ENCODE measurements around the gene IL23R. TPM values are rescaled to one million over a fixed set of nuclear protein-coding genes. Genes with fewer than 3 reads are reported as not detected.

IL23R gene
- total and polyA plus RNA-seq, 2 of the 13 experiments (the other 11 are each of a cell fraction or from before 2014, with no cell fraction given), result not detected

DNA sequence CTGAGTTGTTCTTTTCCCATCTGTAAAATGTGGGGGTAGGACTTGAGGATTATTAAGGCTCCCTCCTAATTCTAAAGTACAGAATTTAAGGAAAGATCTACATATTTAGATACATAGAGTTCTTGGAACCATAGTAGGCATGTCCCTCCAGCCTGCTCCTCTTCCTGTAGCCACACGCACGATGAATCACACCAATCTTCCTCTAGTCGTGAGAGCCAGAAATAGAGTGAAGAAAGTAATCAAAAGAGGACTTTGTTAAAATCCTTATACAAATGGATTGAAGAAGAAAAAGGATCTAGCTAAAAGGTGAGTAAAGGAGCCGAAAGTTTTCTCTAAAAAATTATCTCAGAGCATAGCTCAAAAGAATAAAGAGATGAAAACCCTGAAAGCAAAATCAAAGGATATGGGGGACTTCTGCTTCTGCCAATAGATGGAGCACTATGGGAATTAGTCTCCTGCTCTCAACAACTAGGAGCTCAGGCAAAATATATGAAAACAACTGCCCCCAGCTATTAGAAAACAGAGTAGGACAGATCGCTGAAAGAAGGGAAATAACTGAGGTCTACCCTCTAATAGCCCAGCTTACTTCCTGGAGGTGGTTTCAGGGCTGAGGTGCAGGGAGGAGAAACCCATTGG lies 40.0 kb upstream of the IL23R start (continued):
- TF ChIP-seq SMARCC2 (IDR thresholded peaks at IDR 0.05), result no peak
- TF ChIP-seq ZMYM4 (CRISPR knock-in tag; IDR thresholded peaks at IDR 0.05), result no peak
- TF ChIP-seq ZNF180 (CRISPR knock-in tag; IDR thresholded peaks at IDR 0.05; ENCODE audit: borderline replicate concordance, low read depth), result no peak

- Histone ChIP-seq H3K4me1 (ENCODE audit: insufficient read depth, low read length) (peaks cover 7% of the 10 kb centered on the region; the same call in 1 of the 2 replicates), H3K36me3 (replicated peaks in 1 of 2; ENCODE audit: control insufficient read depth in 1 of 2, insufficient read depth in 2 of 2, low read length in 2 of 2) (no peaks in the 10 kb centered on the region), H3K9me3 (ENCODE audit: low read length) (no peaks in the 10 kb centered on the region), H3K79me2 (ENCODE audit: insufficient read depth, low read length) (no peaks in the 10 kb centered on the region), H3K9ac (ENCODE audit: insufficient read depth, low read depth, low read length) (no peak overlapping the region), H3K27me3 (ENCODE audit: control insufficient read depth in 1 of 2, insufficient read depth in 2 of 2, low read length in 2 of 2) (no peaks in the 10 kb centered on the region), H2AFZ (ENCODE audit: low read length) (no peak overlapping the region), H3K4me3 (replicated peaks in 1 of 3; ENCODE audit: insufficient read depth in 1 of 3, low read depth in 2 of 3, low read length in 3 of 3) (no peak overlapping the region), H4K20me1 (ENCODE audit: insufficient read depth, low read length) (no peaks in the 10 kb centered on the region), H3K4me2 (ENCODE audit: low read depth, low read length) (no peak overlapping the region), H3K27ac (ENCODE audit: extremely low read length, insufficient read depth, low read length) (no peak overlapping the region)
- intact Hi-C loops (cut with micrococcal nuclease; ENCODE audit: unreplicated experiment) (no loop called here), in situ Hi-C loops (cut with HindIII; ENCODE audit: extremely low pct_ligation_motif_present, low pct_unique_long_range_greater_than_20kb) (no loop called here)
- POLR2A ChIA-PET, result no interaction called here
- whole genome bisulfite sequencing (ENCODE audit: low lambda C conversion rate), result 2% methylated on average over 1 of the region's 1 CpG
- FAIRE-seq (no peak), DNase-seq (ENCODE audit: low spot score) (no peak), ATAC-seq (no peak)
- no TSS peak for BruUV-seq (replicated peaks)
- TF ChIP-seq ZNF101 (CRISPR knock-in tag; IDR thresholded peaks at IDR 0.05; ENCODE audit: borderline replicate concordance, low read depth) (no peak), ZNF335 (CRISPR knock-in tag; IDR thresholded peaks at IDR 0.05) (no peak), MTA3 (CRISPR knock-in tag; IDR thresholded peaks at IDR 0.05) (no peak), SMAD3 (CRISPR knock-in tag; IDR thresholded peaks at IDR 0.05) (no peak), CC2D1A (CRISPR knock-in tag; IDR thresholded peaks at IDR 0.05) (no peak), ZNF263 (CRISPR knock-in tag; IDR thresholded peaks at IDR 0.05) (no peak), ZSCAN20 (CRISPR knock-in tag; IDR thresholded peaks at IDR 0.05; ENCODE audit: borderline replicate concordance) (no peak), ZNF264 (CRISPR knock-in tag; IDR thresholded peaks at IDR 0.05) (no peak), ZNF446 (CRISPR knock-in tag; IDR thresholded peaks at IDR 0.05) (no peak), RELA (CRISPR knock-in tag; IDR thresholded peaks at IDR 0.05) (no peak), RBM22 (optimal IDR thresholded peaks at IDR 0.05; ENCODE audit: low read length) (no peak)
- TF ChIP-seq, protein P1, sequence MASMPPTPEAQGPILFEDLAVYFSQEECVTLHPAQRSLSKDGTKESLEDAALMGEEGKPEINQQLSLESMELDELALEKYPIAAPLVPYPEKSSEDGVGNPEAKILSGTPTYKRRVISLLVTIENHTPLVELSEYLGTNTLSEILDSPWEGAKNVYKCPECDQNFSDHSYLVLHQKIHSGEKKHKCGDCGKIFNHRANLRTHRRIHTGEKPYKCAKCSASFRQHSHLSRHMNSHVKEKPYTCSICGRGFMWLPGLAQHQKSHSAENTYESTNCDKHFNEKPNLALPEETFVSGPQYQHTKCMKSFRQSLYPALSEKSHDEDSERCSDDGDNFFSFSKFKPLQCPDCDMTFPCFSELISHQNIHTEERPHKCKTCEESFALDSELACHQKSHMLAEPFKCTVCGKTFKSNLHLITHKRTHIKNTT (CRISPR knock-in tag; IDR thresholded peaks at IDR 0.05), result no peak
- CTCF ChIA-PET (ENCODE audit: low intra/inter-chr PET ratio, low total read pairs), result no interaction called here
These were observed 39.3 kb upstream of the IL23R start for GRCh38 chr1:67126974-67127373.
